Measurements from ENCODE around the gene CACNA1S. TPM values are rescaled to one million over a fixed set of nuclear protein-coding genes. Genes with fewer than 3 reads are reported as not detected.

CACNA1S gene
- total and polyA plus RNA-seq, 2 of the 13 experiments (the other 11 are each of a cell fraction or from before 2014, with no cell fraction given) = not detected

DNA sequence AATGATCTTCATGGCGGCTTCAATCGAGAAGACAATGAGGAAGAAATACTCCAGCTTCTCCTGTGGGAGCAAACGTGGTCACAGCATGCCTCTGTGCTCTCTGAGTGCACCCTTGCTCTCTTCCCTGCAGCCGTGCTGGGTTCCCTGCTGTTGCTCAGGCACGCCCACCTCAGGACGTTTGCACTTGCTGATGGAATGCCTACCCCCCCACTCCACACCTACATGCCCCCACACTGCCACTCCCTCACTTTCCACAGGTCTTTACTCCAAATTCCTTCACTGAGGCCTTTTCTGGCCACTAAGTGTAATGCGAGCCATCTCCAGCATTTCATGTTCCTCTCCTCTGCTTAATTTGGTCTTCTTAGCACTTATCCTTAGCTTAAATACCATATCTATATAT lies 18.3 kb downstream of the CACNA1S start:
- H3K36me3 ChIP-seq (replicated peaks in 1 of 2; ENCODE audit: control insufficient read depth in 1 of 2, insufficient read depth in 2 of 2, low read length in 2 of 2) = no peaks in the 10 kb centered on the region
- no peak overlapping the region for H3K9ac ChIP-seq (ENCODE audit: insufficient read depth, low read depth, low read length)
- intact Hi-C loops (cut with micrococcal nuclease; ENCODE audit: unreplicated experiment) (no loop called here), in situ Hi-C loops (cut with HindIII; ENCODE audit: extremely low pct_ligation_motif_present, low pct_unique_long_range_greater_than_20kb) (no loop called here)
- ATAC-seq = no peak
- TF ChIP-seq NKX3-1 (CRISPR knock-in tag; IDR thresholded peaks at IDR 0.05) (no peak), FOXA1 (IDR thresholded peaks at IDR 0.05) (no peak), FOXA1 (CRISPR knock-in tag; IDR thresholded peaks at IDR 0.05) (no peak), ZNF644 (CRISPR knock-in tag; IDR thresholded peaks at IDR 0.05; ENCODE audit: low read depth) (no peak)
- no peaks in the 10 kb centered on the region for H4K20me1 ChIP-seq (ENCODE audit: insufficient read depth, low read length)
- H3K27me3 ChIP-seq (ENCODE audit: control insufficient read depth in 1 of 2, insufficient read depth in 2 of 2, low read length in 2 of 2) = peaks cover 5 to 60% of the 10 kb centered on the region in 2 experiments
- CTCF ChIA-PET (ENCODE audit: low intra/inter-chr PET ratio, low total read pairs) = no interaction called here
- POLR2A ChIA-PET = no interaction called here
- no peak overlapping the region for H3K4me3 ChIP-seq (replicated peaks in 1 of 3; ENCODE audit: insufficient read depth in 1 of 3, low read depth in 2 of 3, low read length in 3 of 3)
- no peak for FAIRE-seq
- H2AFZ ChIP-seq (ENCODE audit: low read length) = no peak overlapping the region
- WGBS (ENCODE audit: low lambda C conversion rate) = 16% methylated on average over 7 of the region's 7 CpGs
- H3K4me2 ChIP-seq (ENCODE audit: low read depth, low read length) = no peak overlapping the region
- BruUV-seq (replicated peaks) = no TSS peak
- H3K9me3 ChIP-seq (ENCODE audit: low read length) = no peaks in the 10 kb centered on the region
- no peaks in the 10 kb centered on the region for H3K4me1 ChIP-seq (ENCODE audit: insufficient read depth, low read length)
- DNase-seq (ENCODE audit: low spot score) = no peak
- no peaks in the 10 kb centered on the region for H3K79me2 ChIP-seq (ENCODE audit: insufficient read depth, low read length)
- no peak overlapping the region for H3K27ac ChIP-seq (ENCODE audit: extremely low read length, insufficient read depth, low read length)

DNA sequence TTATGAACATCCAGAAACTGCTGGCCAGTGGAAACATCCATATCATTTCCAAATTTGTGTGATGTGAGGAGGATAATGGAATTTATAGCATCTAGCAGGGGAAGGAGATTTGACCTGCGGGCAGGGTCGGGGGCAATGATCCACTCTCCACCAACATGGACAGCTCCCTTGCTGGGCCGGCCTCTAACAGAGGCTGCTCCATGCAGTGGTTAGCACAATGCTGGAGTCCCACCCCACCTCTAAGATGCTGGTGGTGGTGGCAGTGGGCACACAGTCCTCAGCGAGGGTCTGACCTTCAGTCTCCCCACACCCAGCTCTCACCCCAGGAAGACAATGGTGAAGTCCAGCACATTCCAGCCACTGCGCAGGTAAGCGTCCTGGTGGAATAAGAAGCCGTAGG lies 18.7 kb downstream of the CACNA1S start:
- in situ Hi-C loops (cut with HindIII; ENCODE audit: extremely low pct_ligation_motif_present, low pct_unique_long_range_greater_than_20kb) (no loop called here), intact Hi-C loops (cut with micrococcal nuclease; ENCODE audit: unreplicated experiment) (no loop called here)
- no peak overlapping the region for H2AFZ ChIP-seq (ENCODE audit: low read length)
- no peak overlapping the region for H3K27ac ChIP-seq (ENCODE audit: extremely low read length, insufficient read depth, low read length)
- BruUV-seq (replicated peaks) = no TSS peak
- H3K9me3 ChIP-seq (ENCODE audit: low read length) = no peaks in the 10 kb centered on the region
- ChIA-PET POLR2A (no interaction called here), CTCF (ENCODE audit: low intra/inter-chr PET ratio, low total read pairs) (no interaction called here)
- no peak for ATAC-seq
- H3K4me1 ChIP-seq (ENCODE audit: insufficient read depth, low read length) = no peaks in the 10 kb centered on the region
- H3K4me3 ChIP-seq (replicated peaks in 1 of 3; ENCODE audit: insufficient read depth in 1 of 3, low read depth in 2 of 3, low read length in 3 of 3) = no peak overlapping the region
- DNase-seq (ENCODE audit: low spot score) = no peak
- H4K20me1 ChIP-seq (ENCODE audit: insufficient read depth, low read length) = no peaks in the 10 kb centered on the region
- H3K27me3 ChIP-seq (ENCODE audit: control insufficient read depth in 1 of 2, insufficient read depth in 2 of 2, low read length in 2 of 2) = peaks cover 5 to 56% of the 10 kb centered on the region in 2 experiments
- FAIRE-seq = no peak
- H3K79me2 ChIP-seq (ENCODE audit: insufficient read depth, low read length) = no peaks in the 10 kb centered on the region
- no peak overlapping the region for H3K9ac ChIP-seq (ENCODE audit: insufficient read depth, low read depth, low read length)
- 43% methylated on average over 4 of the region's 7 CpGs for WGBS (ENCODE audit: low lambda C conversion rate)
- H3K36me3 ChIP-seq (replicated peaks in 1 of 2; ENCODE audit: control insufficient read depth in 1 of 2, insufficient read depth in 2 of 2, low read length in 2 of 2) = no peaks in the 10 kb centered on the region
- no peak overlapping the region for H3K4me2 ChIP-seq (ENCODE audit: low read depth, low read length)
- TF ChIP-seq, protein P1, sequence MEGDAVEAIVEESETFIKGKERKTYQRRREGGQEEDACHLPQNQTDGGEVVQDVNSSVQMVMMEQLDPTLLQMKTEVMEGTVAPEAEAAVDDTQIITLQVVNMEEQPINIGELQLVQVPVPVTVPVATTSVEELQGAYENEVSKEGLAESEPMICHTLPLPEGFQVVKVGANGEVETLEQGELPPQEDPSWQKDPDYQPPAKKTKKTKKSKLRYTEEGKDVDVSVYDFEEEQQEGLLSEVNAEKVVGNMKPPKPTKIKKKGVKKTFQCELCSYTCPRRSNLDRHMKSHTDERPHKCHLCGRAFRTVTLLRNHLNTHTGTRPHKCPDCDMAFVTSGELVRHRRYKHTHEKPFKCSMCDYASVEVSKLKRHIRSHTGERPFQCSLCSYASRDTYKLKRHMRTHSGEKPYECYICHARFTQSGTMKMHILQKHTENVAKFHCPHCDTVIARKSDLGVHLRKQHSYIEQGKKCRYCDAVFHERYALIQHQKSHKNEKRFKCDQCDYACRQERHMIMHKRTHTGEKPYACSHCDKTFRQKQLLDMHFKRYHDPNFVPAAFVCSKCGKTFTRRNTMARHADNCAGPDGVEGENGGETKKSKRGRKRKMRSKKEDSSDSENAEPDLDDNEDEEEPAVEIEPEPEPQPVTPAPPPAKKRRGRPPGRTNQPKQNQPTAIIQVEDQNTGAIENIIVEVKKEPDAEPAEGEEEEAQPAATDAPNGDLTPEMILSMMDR (CRISPR knock-in tag; IDR thresholded peaks at IDR 0.05) = no peak
- TF ChIP-seq HNRNPK (IDR thresholded peaks at IDR 0.05; ENCODE audit: low read depth, low read length, poor library complexity, severe bottlenecking) (no peak), KLF13 (CRISPR knock-in tag; IDR thresholded peaks at IDR 0.05) (no peak), NFE2L2 (IDR thresholded peaks at IDR 0.05; ENCODE audit: low read length) (no peak), SRSF9 (IDR thresholded peaks at IDR 0.05; ENCODE audit: borderline replicate concordance, insufficient read depth, low read depth, low read length, poor library complexity, severe bottlenecking) (no peak), DNMT1 (CRISPR knock-in tag; IDR thresholded peaks at IDR 0.05) (no peak)
- TF ChIP-seq, protein P2, sequence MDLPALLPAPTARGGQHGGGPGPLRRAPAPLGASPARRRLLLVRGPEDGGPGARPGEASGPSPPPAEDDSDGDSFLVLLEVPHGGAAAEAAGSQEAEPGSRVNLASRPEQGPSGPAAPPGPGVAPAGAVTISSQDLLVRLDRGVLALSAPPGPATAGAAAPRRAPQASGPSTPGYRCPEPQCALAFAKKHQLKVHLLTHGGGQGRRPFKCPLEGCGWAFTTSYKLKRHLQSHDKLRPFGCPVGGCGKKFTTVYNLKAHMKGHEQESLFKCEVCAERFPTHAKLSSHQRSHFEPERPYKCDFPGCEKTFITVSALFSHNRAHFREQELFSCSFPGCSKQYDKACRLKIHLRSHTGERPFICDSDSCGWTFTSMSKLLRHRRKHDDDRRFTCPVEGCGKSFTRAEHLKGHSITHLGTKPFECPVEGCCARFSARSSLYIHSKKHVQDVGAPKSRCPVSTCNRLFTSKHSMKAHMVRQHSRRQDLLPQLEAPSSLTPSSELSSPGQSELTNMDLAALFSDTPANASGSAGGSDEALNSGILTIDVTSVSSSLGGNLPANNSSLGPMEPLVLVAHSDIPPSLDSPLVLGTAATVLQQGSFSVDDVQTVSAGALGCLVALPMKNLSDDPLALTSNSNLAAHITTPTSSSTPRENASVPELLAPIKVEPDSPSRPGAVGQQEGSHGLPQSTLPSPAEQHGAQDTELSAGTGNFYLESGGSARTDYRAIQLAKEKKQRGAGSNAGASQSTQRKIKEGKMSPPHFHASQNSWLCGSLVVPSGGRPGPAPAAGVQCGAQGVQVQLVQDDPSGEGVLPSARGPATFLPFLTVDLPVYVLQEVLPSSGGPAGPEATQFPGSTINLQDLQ (CRISPR knock-in tag; IDR thresholded peaks at IDR 0.05) = no peak
- TF ChIP-seq, protein P3, sequence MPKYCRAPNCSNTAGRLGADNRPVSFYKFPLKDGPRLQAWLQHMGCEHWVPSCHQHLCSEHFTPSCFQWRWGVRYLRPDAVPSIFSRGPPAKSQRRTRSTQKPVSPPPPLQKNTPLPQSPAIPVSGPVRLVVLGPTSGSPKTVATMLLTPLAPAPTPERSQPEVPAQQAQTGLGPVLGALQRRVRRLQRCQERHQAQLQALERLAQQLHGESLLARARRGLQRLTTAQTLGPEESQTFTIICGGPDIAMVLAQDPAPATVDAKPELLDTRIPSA (CRISPR knock-in tag; IDR thresholded peaks at IDR 0.05; ENCODE audit: borderline replicate concordance) = no peak
